DND-41 (cell line): Measurements from ENCODE around the gene ZNF557.

ENCODE experiments used
- CTCF ChIP-seq: IDR thresholded peaks from 2 replicates; pipeline ENCODE4 v1.5.1; 2012; ENCODE audit warnings: borderline replicate concordance, low read length, moderate library complexity, mild to moderate bottlenecking; ENCODE audit not compliant: poor library complexity, severe bottlenecking; ENCODE audit errors: extremely low read depth
- EZH2 ChIP-seq: IDR thresholded peaks from 3 replicates; pipeline ENCODE4 v1.6.1; 2012; ENCODE audit warnings: borderline replicate concordance, low read depth, mild to moderate bottlenecking, moderate library complexity, low read length, inconsistent platforms; ENCODE audit not compliant: severe bottlenecking

- TF ChIP-seq CTCF = no peak
- no peak for TF ChIP-seq EZH2
These were observed 47.7 kb downstream of the ZNF557 start for GRCh38 chr19:7117248-7117647.
